HG03095 (cell line): ENCODE results near the gene LCE1D.

ENCODE experiments used
- ATAC-seq: cut with Tn5 transposase; IDR thresholded peaks from one replicate; pipeline ENCODE4 v1.9.1; 2021; ENCODE audit warnings: moderate library complexity; ENCODE audit not compliant: unreplicated experiment

LCE1D gene

DNA sequence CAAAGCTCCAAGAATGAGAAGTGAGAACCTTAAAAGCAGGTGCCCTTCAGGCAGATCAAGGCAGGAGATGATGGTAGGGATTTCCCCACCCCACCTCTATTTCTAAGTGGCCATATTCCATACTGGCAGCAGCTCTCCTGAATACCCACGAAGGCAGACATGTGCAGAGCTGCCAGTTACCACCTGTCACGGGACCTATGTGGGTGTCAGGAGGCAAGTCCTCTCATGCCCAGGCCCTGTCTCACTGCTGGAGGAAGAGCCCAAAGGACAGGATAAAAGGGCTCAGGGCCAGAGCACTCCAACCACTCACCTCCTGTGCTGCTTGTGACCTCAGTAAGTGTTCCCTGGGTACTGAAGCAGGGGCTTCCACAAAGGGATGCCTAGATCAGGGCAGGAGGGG lies 14.5 kb downstream of the LCE1D start:
- no peak for ATAC-seq

GRCh38 chr1:152811671-152812070 lies 15.2 kb downstream of the LCE1D start, which contains the start of gene LCE1B:
Gene LCE1B, plus strand, starts transcription at chr1:152811971. Its CDS starts 476 bp downstream, at chr1:152812447.
- ATAC-seq, result no peak

- ATAC-seq, result no peak
Measured at GRCh38 chr1:152817309-152817708, 20.8 kb downstream of the LCE1D start.

DNA sequence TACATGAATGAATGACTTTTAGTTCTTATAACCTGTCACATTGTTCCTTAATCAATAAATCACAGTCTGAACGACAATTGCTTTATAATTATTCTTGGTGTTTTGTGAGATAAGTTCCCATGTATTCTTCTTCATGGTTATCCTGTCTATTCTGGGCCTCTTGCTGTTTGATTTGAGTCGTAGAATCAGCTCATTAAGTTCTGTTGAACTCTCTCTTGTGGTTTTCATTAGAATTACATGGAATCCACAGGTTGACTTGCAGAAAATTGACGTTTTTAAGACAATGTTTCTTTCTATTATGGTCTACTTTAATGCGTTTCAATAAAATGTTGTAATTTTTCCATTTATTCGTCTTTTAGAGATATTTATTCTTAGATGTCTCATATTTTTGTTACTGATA lies 26.8 kb downstream of the LCE1D start:
- no peak for ATAC-seq

- no peak for ATAC-seq
Measured at GRCh38 chr1:152824964-152825363, 28.4 kb downstream of the LCE1D start.

DNA sequence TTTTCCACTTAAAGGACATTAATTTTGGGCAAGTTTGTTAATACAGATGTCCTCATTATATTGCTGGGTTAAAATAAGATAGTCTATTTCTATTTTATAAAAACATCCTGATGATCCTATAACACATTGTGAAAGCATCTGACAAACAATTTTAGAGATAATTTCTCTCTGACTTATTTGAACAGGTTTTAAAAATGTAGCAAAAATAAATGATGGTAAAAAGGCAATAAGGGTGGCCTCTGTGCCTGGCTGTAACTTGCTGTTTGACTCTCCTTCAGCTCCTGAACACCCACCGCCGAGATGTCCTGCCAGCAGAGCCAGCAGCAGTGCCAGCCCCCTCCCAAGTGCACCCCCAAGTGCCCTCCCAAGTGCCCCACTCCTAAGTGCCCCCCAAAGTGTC lies 30.7 kb downstream of the LCE1D start, which contains the start of gene LCE1A:
Gene LCE1A, plus strand, starts transcription at position 301 of the 400 bp plus-strand sequence. Its CDS starts 0 bp downstream, at position 301.
- ATAC-seq, result no peak

- no peak for ATAC-seq
Measured at GRCh38 chr1:152836870-152837269, 40.3 kb downstream of the LCE1D start.

DNA sequence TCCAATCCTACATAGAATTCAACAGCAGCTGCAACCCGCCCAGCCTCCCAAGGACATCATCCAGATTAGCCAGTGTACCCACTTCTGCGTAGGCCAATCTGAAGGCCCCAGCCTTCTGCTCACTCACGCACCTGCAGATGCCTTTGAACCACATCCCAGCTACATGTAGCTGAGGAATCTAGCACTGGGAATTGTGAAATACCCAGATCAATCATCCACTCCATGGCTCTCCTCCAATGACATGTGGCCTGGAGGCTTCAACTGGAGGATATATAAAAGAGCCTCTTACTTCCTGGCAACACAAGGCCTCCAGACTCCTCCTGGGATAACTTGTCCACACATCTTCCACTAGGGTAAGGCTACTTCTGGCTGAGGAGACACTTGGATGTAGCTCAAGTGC lies 46.0 kb downstream of the LCE1D start, which contains the start of gene LCE6A:
Gene LCE6A, plus strand, starts transcription at position 301 of the 400 bp plus-strand sequence. CDS start 665 bp downstream, outside the sequence.
- no peak for ATAC-seq
